Measurements from ENCODE around the gene ICE1.

ICE1 gene

GRCh38 chr5:5522336-5522735 lies 99.9 kb downstream of the ICE1 start:
- no peak overlapping the region for H3K4me3 ChIP-seq (ENCODE audit: low read depth, low read length)
- no peak for DNase-seq
- no peak for TF ChIP-seq CTCF (IDR thresholded peaks at IDR 0.05; ENCODE audit: low read depth, low read length)
- H3K9me3 ChIP-seq (ENCODE audit: severe bottlenecking), result peaks cover 10% of the 10 kb centered on the region
- H3K27ac ChIP-seq, result no peak overlapping the region
- H3K36me3 ChIP-seq, result no peaks in the 10 kb centered on the region
- no peaks in the 10 kb centered on the region for H3K27me3 ChIP-seq (ENCODE audit: insufficient read depth, low read depth, severe bottlenecking)

- H3K27ac ChIP-seq, result no peak overlapping the region
- H3K9me3 ChIP-seq (ENCODE audit: severe bottlenecking), result peaks cover 14% of the 10 kb centered on the region
- H3K27me3 ChIP-seq (ENCODE audit: insufficient read depth, low read depth, severe bottlenecking), result no peaks in the 10 kb centered on the region
- TF ChIP-seq CTCF (IDR thresholded peaks at IDR 0.05; ENCODE audit: low read depth, low read length), result no peak
- H3K36me3 ChIP-seq, result no peaks in the 10 kb centered on the region
- DNase-seq, result no peak
- H3K4me3 ChIP-seq (ENCODE audit: low read depth, low read length), result no peak overlapping the region
Observed at GRCh38 chr5:5523066-5523505, 100.6 kb downstream of the ICE1 start.

GRCh38 chr5:5524327-5524726 lies 101.8 kb downstream of the ICE1 start:
- Histone ChIP-seq H3K9me3 (ENCODE audit: severe bottlenecking) (peaks cover 18% of the 10 kb centered on the region), H3K27me3 (ENCODE audit: insufficient read depth, low read depth, severe bottlenecking) (no peaks in the 10 kb centered on the region), H3K4me3 (ENCODE audit: low read depth, low read length) (no peak overlapping the region), H3K27ac (no peak overlapping the region), H3K36me3 (no peaks in the 10 kb centered on the region)
- TF ChIP-seq CTCF (IDR thresholded peaks at IDR 0.05; ENCODE audit: low read depth, low read length), result no peak
- no peak for DNase-seq

GRCh38 chr5:5531371-5531770 lies 108.9 kb downstream of the ICE1 start:
- Histone ChIP-seq H3K27ac (peak overlapping the region; percentile 13; the same call in 1 of the 2 replicates), H3K36me3 (no peaks in the 10 kb centered on the region), H3K27me3 (ENCODE audit: insufficient read depth, low read depth, severe bottlenecking) (no peaks in the 10 kb centered on the region), H3K4me3 (ENCODE audit: low read depth, low read length) (no peak overlapping the region), H3K9me3 (ENCODE audit: severe bottlenecking) (peaks cover 15% of the 10 kb centered on the region)
- TF ChIP-seq CTCF (IDR thresholded peaks at IDR 0.05; ENCODE audit: low read depth, low read length), result no peak
- DNase-seq, result no peak

- no peaks in the 10 kb centered on the region for H3K27me3 ChIP-seq (ENCODE audit: insufficient read depth, low read depth, severe bottlenecking)
- no peak for DNase-seq
- H3K4me3 ChIP-seq (ENCODE audit: low read depth, low read length), result no peak overlapping the region
- H3K27ac ChIP-seq, result no peak overlapping the region
- H3K9me3 ChIP-seq (ENCODE audit: severe bottlenecking), result peaks cover 6% of the 10 kb centered on the region
- H3K36me3 ChIP-seq, result no peaks in the 10 kb centered on the region
- no peak for TF ChIP-seq CTCF (IDR thresholded peaks at IDR 0.05; ENCODE audit: low read depth, low read length)
Observed at GRCh38 chr5:5532306-5533076, 110.0 kb downstream of the ICE1 start.

- H3K4me3 ChIP-seq (ENCODE audit: low read depth, low read length), result no peak overlapping the region
- no peaks in the 10 kb centered on the region for H3K27me3 ChIP-seq (ENCODE audit: insufficient read depth, low read depth, severe bottlenecking)
- peaks cover 1% of the 10 kb centered on the region for H3K9me3 ChIP-seq (ENCODE audit: severe bottlenecking)
- no peaks in the 10 kb centered on the region for H3K36me3 ChIP-seq
- H3K27ac ChIP-seq, result no peak overlapping the region
- TF ChIP-seq CTCF (IDR thresholded peaks at IDR 0.05; ENCODE audit: low read depth, low read length), result no peak
- no peak for DNase-seq
Observed at GRCh38 chr5:5533927-5534326, 111.5 kb downstream of the ICE1 start.

Data from WERI-Rb-1 (cell line).